ENCODE measurements around the gene PBOV1. TPM values are rescaled to one million over a fixed set of nuclear protein-coding genes. Genes with fewer than 3 reads are reported as not detected.

Gene PBOV1
- total RNA-seq, 1 experiment from 2014 or later: not detected

- POLR2A ChIA-PET: no interaction called here
- H3K4me2 ChIP-seq (ENCODE audit: low read length): no peak overlapping the region
- no peak overlapping the region for H3K9ac ChIP-seq (ENCODE audit: low read length)
- no peak overlapping the region for H2AFZ ChIP-seq (ENCODE audit: low read depth, low read length, poor library complexity, severe bottlenecking)
- intact Hi-C loops (cut with micrococcal nuclease): no loop called here
- ATAC-seq (no peak), DNase-seq (ENCODE audit: low read depth, low spot score) (no peak)
- H3K27me3 ChIP-seq (ENCODE audit: insufficient read depth, low read length): no peaks in the 10 kb centered on the region
- H3K36me3 ChIP-seq (ENCODE audit: control insufficient read depth in 1 of 2, insufficient read depth in 2 of 2, low read length in 2 of 2): no peaks in the 10 kb centered on the region
- RAD21 ChIA-PET (ENCODE audit: low non-redundant PET in 1 of 2, low total read pairs in 2 of 2, uncharacterized antibody in 2 of 2, unreplicated experiment in 2 of 2): interaction anchor here in 1 of 2 experiments (0.6 kb wide), 1 partner anchor 161 kb away, joined by 4 read pairs; no protein-coding TSS in a partner anchor
- TF ChIP-seq EZH2 (IDR thresholded peaks at IDR 0.05) (no peak), ZFX (IDR thresholded peaks at IDR 0.05) (no peak), REST (IDR thresholded peaks at IDR 0.05; ENCODE audit: low read depth) (no peak), JUND (IDR thresholded peaks at IDR 0.05) (no peak), EGR1 (IDR thresholded peaks at IDR 0.05; ENCODE audit: low read depth) (no peak)
- TF ChIP-seq, protein P1, sequence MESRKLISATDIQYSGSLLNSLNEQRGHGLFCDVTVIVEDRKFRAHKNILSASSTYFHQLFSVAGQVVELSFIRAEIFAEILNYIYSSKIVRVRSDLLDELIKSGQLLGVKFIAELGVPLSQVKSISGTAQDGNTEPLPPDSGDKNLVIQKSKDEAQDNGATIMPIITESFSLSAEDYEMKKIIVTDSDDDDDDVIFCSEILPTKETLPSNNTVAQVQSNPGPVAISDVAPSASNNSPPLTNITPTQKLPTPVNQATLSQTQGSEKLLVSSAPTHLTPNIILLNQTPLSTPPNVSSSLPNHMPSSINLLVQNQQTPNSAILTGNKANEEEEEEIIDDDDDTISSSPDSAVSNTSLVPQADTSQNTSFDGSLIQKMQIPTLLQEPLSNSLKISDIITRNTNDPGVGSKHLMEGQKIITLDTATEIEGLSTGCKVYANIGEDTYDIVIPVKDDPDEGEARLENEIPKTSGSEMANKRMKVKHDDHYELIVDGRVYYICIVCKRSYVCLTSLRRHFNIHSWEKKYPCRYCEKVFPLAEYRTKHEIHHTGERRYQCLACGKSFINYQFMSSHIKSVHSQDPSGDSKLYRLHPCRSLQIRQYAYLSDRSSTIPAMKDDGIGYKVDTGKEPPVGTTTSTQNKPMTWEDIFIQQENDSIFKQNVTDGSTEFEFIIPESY (IDR thresholded peaks at IDR 0.05; ENCODE audit: extremely low read depth, insufficient replicate concordance, low read length): no peak
- no peaks in the 10 kb centered on the region for H3K79me2 ChIP-seq (ENCODE audit: insufficient read depth, low read length)
- no peak overlapping the region for H3K4me3 ChIP-seq (replicated peaks in 1 of 2; ENCODE audit: low read depth in 1 of 2, low read length in 2 of 2)
- BruUV-seq (replicated peaks): no TSS peak
- H3K27ac ChIP-seq (ENCODE audit: low read depth, low read length): no peak overlapping the region
- no peaks in the 10 kb centered on the region for H4K20me1 ChIP-seq (ENCODE audit: insufficient read depth)
- H3K4me1 ChIP-seq (ENCODE audit: control insufficient read depth in 1 of 2, insufficient read depth in 2 of 2, low read length in 2 of 2): no peaks in the 10 kb centered on the region
- H3K9me2 ChIP-seq (ENCODE audit: insufficient read depth): no peaks in the 10 kb centered on the region
- H3K9me3 ChIP-seq (ENCODE audit: control insufficient read depth in 1 of 2, insufficient read depth in 1 of 2, low read depth in 1 of 2, low read length in 2 of 2): no peaks in the 10 kb centered on the region
- CTCF ChIA-PET: no interaction called here
Observed at GRCh38 chr6:138241381-138241780, 23.1 kb upstream of the PBOV1 start.
